Measurements from ENCODE around the gene TIPIN.

Gene TIPIN

GRCh38 chr15:66356359-66357236 lies at the start of gene TIPIN:
Gene TIPIN, minus strand, starts transcription at chr15:66356685. Its CDS starts 3,738 bp downstream, at chr15:66352947.
- Histone ChIP-seq H3K4me1 (ENCODE audit: insufficient read depth, poor library complexity, severe bottlenecking) (peaks cover 20% of the 10 kb centered on the region), H3K27ac (ENCODE audit: poor library complexity, severe bottlenecking) (peak within 1 kb of the TSS; percentile 53)
- peak; percentile 89 for ATAC-seq (ENCODE audit: low read depth)

GRCh38 chr15:66405615-66406014 lies 49.1 kb upstream of the TIPIN start:
- ATAC-seq (ENCODE audit: low read depth) (no peak), DNase-seq (ENCODE audit: low spot score) (no peak)
- H3K27ac ChIP-seq (ENCODE audit: poor library complexity, severe bottlenecking), result no peak overlapping the region
- TF ChIP-seq CTCF (IDR thresholded peaks at IDR 0.05; ENCODE audit: poor library complexity, severe bottlenecking), result no peak
- peaks cover 29% of the 10 kb centered on the region for H3K4me1 ChIP-seq (ENCODE audit: insufficient read depth, poor library complexity, severe bottlenecking)
- H3K36me3 ChIP-seq (ENCODE audit: low read depth), result peaks cover 22% of the 10 kb centered on the region
- no peaks in the 10 kb centered on the region for H3K9me3 ChIP-seq (ENCODE audit: severe bottlenecking)
- H3K4me3 ChIP-seq (ENCODE audit: severe bottlenecking), result no peak overlapping the region
- H3K27me3 ChIP-seq (ENCODE audit: insufficient read depth, poor library complexity, severe bottlenecking), result no peaks in the 10 kb centered on the region

More at GRCh38 chr15:66356359-66357236, at the start of gene TIPIN:
- TF ChIP-seq CTCF (IDR thresholded peaks at IDR 0.05; ENCODE audit: poor library complexity, severe bottlenecking), result no peak
- Histone ChIP-seq H3K9me3 (ENCODE audit: severe bottlenecking) (no peaks in the 10 kb centered on the region), H3K36me3 (ENCODE audit: low read depth) (peaks cover 25% of the 10 kb centered on the region), H3K4me3 (ENCODE audit: severe bottlenecking) (peak within 1 kb of the TSS; percentile 62), H3K27me3 (ENCODE audit: insufficient read depth, poor library complexity, severe bottlenecking) (no peaks in the 10 kb centered on the region)
- DNase-seq (ENCODE audit: low spot score), result peak; percentile 98

GRCh38 chr15:66405007-66405406 lies 48.5 kb upstream of the TIPIN start:
- Histone ChIP-seq H3K36me3 (ENCODE audit: low read depth) (peaks cover 22% of the 10 kb centered on the region), H3K27me3 (ENCODE audit: insufficient read depth, poor library complexity, severe bottlenecking) (no peaks in the 10 kb centered on the region), H3K4me3 (ENCODE audit: severe bottlenecking) (no peak overlapping the region), H3K4me1 (ENCODE audit: insufficient read depth, poor library complexity, severe bottlenecking) (peaks cover 35% of the 10 kb centered on the region), H3K27ac (ENCODE audit: poor library complexity, severe bottlenecking) (no peak overlapping the region), H3K9me3 (ENCODE audit: severe bottlenecking) (no peaks in the 10 kb centered on the region)
- no peak for ATAC-seq (ENCODE audit: low read depth)
- no peak for DNase-seq (ENCODE audit: low spot score)
- TF ChIP-seq CTCF (IDR thresholded peaks at IDR 0.05; ENCODE audit: poor library complexity, severe bottlenecking), result no peak

- no peaks in the 10 kb centered on the region for H3K9me3 ChIP-seq (ENCODE audit: severe bottlenecking)
- TF ChIP-seq CTCF (IDR thresholded peaks at IDR 0.05; ENCODE audit: poor library complexity, severe bottlenecking), result no peak
- H3K4me1 ChIP-seq (ENCODE audit: insufficient read depth, poor library complexity, severe bottlenecking), result peaks cover 36% of the 10 kb centered on the region
- no peak overlapping the region for H3K4me3 ChIP-seq (ENCODE audit: severe bottlenecking)
- no peak overlapping the region for H3K27ac ChIP-seq (ENCODE audit: poor library complexity, severe bottlenecking)
- peaks cover 23% of the 10 kb centered on the region for H3K36me3 ChIP-seq (ENCODE audit: low read depth)
- no peak for ATAC-seq (ENCODE audit: low read depth)
- no peak for DNase-seq (ENCODE audit: low spot score)
- no peaks in the 10 kb centered on the region for H3K27me3 ChIP-seq (ENCODE audit: insufficient read depth, poor library complexity, severe bottlenecking)
Measured at GRCh38 chr15:66404532-66404931, 48.0 kb upstream of the TIPIN start.

- no peak for DNase-seq (ENCODE audit: low spot score)
- H3K27me3 ChIP-seq (ENCODE audit: insufficient read depth, poor library complexity, severe bottlenecking), result no peaks in the 10 kb centered on the region
- no peak for TF ChIP-seq CTCF (IDR thresholded peaks at IDR 0.05; ENCODE audit: poor library complexity, severe bottlenecking)
- H3K4me1 ChIP-seq (ENCODE audit: insufficient read depth, poor library complexity, severe bottlenecking), result peaks cover 36% of the 10 kb centered on the region
- no peak overlapping the region for H3K27ac ChIP-seq (ENCODE audit: poor library complexity, severe bottlenecking)
- H3K9me3 ChIP-seq (ENCODE audit: severe bottlenecking), result no peaks in the 10 kb centered on the region
- ATAC-seq (ENCODE audit: low read depth), result no peak
- H3K4me3 ChIP-seq (ENCODE audit: severe bottlenecking), result no peak overlapping the region
- H3K36me3 ChIP-seq (ENCODE audit: low read depth), result peaks cover 27% of the 10 kb centered on the region
Measured at GRCh38 chr15:66404122-66404521, 47.6 kb upstream of the TIPIN start.
